Fibroblast of lung (primary cell): ENCODE results near the gene WDR20. TPM values are rescaled to one million over a fixed set of nuclear protein-coding genes. Genes with fewer than 3 reads are reported as not detected.

Experiments used
- DNase-seq, 2 donors: peaks; one replicate each; pipeline versions ENCODE4 v3.0.0 to v3.0.0-alpha.2; 2010; ENCODE audit warnings: low read depth in 2 of 2
- H2AFZ ChIP-seq: 2 replicates; pipeline ENCODE4 v1.5.1; 2012; ENCODE audit warnings: low read length, control low read depth, inconsistent platforms
- H3K27ac ChIP-seq: 2 replicates; pipeline ENCODE4 v1.5.1; 2011; ENCODE audit warnings: low read length, control low read depth; ENCODE audit not compliant: insufficient read depth
- H3K27me3 ChIP-seq: 2 replicates; pipeline ENCODE4 v1.5.1; 2011; ENCODE audit warnings: mild to moderate bottlenecking, low read length; ENCODE audit not compliant: control insufficient read depth, insufficient read depth
- H3K36me3 ChIP-seq: 2 replicates; pipeline ENCODE4 v1.5.1; 2011; ENCODE audit warnings: low read length; ENCODE audit not compliant: control insufficient read depth, insufficient read depth
- H3K4me1 ChIP-seq: 2 replicates; pipeline ENCODE4 v1.5.1; 2011; ENCODE audit warnings: low read length; ENCODE audit not compliant: control insufficient read depth, insufficient read depth; ENCODE audit errors: extremely low read depth
- H3K4me2 ChIP-seq: 2 replicates; pipeline ENCODE4 v1.5.1; 2011; ENCODE audit warnings: low read length, control low read depth; ENCODE audit not compliant: insufficient read depth; ENCODE audit errors: extremely low read depth
- H3K4me3 ChIP-seq, 4 experiments: fragments of 200-600 bp in 1 of 4; sonication (generic) in 1 of 4; replicated peaks in 1 of 4; 2 replicates each; pipeline ENCODE4 v1.5.1; 2011 to 2016; ENCODE audit warnings: low read length in 4 of 4, low read depth in 3 of 4, mild to moderate bottlenecking in 3 of 4, control low read depth in 2 of 4, inconsistent platforms in 1 of 4, mixed read lengths in 1 of 4; ENCODE audit not compliant: insufficient read depth in 1 of 4; ENCODE audit errors: control extremely low read depth in 1 of 4
- H3K79me2 ChIP-seq: 2 replicates; pipeline ENCODE4 v1.5.1; 2012; ENCODE audit warnings: mild to moderate bottlenecking, low read length, inconsistent platforms; ENCODE audit not compliant: control insufficient read depth, insufficient read depth
- H3K9ac ChIP-seq: 2 replicates; pipeline ENCODE4 v1.5.1; 2011; ENCODE audit warnings: mild to moderate bottlenecking, low read length, control low read depth; ENCODE audit not compliant: insufficient read depth
- H3K9me3 ChIP-seq: 2 replicates; pipeline ENCODE4 v1.5.1; 2012; ENCODE audit warnings: low read depth, low read length; ENCODE audit not compliant: control insufficient read depth, insufficient read depth
- H4K20me1 ChIP-seq: 2 replicates; pipeline ENCODE4 v1.5.1; 2011; ENCODE audit warnings: low read length; ENCODE audit not compliant: control insufficient read depth, insufficient read depth; ENCODE audit errors: extremely low read depth
- EZH2 ChIP-seq: IDR thresholded peaks from 2 replicates; pipeline ENCODE4 v1.5.1; 2012; ENCODE audit warnings: low read length, control low read depth, mild to moderate bottlenecking; ENCODE audit errors: missing control alignments
- polyA plus RNA-seq, 2 donors: library from polyadenylated mRNA; depleted of rRNA in 1 of 2; stranded (reverse) in 1 of 2; unstranded in 1 of 2; fragments of >200 nt; gene quantifications; 2 replicates each; pipeline ENCODE4 v1.2.1, GENCODE V29; 2011 to 2012; ENCODE audit warnings: missing spikeins in 1 of 2
- total RNA-seq: library from RNA; depleted of rRNA; stranded (reverse); fragments of >200 nt; gene quantifications from 2 replicates; pipeline ENCODE4 v1.2.1, GENCODE V29; 2014
- TF ChIP-seq, protein P1 (sequence below), 2 donors: IDR thresholded peaks in 1 of 2; conservative IDR thresholded peaks in 1 of 2; 1 replicate in 1 of 2; 2 replicates in 1 of 2; pipeline ENCODE4 v1.5.1; 2011 to 2012; ENCODE audit warnings: low read length in 2 of 2, control low read depth in 1 of 2, inconsistent platforms in 1 of 2, low read depth in 1 of 2, mild to moderate bottlenecking in 1 of 2

WDR20 gene
- total and polyA plus RNA-seq, 2 donors (not counting 1 experiment from before 2014, with no cell fraction given) = 17.2 to 17.8 TPM

DNA sequence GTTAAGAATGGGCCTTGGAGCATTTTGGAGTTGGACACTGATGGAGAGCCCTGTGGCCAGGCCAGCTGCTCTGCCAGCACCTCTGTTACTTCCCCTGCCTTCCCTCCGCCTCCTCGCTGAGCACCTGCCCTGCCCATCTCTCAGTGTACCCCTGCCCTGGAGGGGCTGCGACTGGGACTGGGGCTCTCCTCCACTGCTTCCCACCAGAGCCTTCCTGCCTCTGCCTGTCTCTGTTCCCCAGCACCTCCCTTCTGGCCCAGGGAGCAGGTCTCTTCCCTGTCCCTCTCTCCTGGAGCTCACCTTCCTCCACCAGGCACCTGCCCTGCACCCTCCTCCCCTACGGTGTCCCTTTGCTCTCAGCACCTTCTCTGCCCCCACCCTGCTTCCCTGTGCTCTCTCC lies 62.1 kb downstream of the WDR20 start:
- TF ChIP-seq, protein P1, sequence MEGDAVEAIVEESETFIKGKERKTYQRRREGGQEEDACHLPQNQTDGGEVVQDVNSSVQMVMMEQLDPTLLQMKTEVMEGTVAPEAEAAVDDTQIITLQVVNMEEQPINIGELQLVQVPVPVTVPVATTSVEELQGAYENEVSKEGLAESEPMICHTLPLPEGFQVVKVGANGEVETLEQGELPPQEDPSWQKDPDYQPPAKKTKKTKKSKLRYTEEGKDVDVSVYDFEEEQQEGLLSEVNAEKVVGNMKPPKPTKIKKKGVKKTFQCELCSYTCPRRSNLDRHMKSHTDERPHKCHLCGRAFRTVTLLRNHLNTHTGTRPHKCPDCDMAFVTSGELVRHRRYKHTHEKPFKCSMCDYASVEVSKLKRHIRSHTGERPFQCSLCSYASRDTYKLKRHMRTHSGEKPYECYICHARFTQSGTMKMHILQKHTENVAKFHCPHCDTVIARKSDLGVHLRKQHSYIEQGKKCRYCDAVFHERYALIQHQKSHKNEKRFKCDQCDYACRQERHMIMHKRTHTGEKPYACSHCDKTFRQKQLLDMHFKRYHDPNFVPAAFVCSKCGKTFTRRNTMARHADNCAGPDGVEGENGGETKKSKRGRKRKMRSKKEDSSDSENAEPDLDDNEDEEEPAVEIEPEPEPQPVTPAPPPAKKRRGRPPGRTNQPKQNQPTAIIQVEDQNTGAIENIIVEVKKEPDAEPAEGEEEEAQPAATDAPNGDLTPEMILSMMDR (conservative IDR thresholded peaks at IDR 0.05 in 1 of 2, IDR thresholded peaks at IDR 0.05 in 1 of 2; ENCODE audit: low read depth in 1 of 2, low read length in 2 of 2) = no peak
- no peak for TF ChIP-seq EZH2
- H3K9ac ChIP-seq = no peak overlapping the region
- H3K4me2 ChIP-seq = no peak overlapping the region
- no peaks in the 10 kb centered on the region for H3K36me3 ChIP-seq
- H4K20me1 ChIP-seq = no peaks in the 10 kb centered on the region
- no peak overlapping the region for H2AFZ ChIP-seq
- no peak for DNase-seq
- no peaks in the 10 kb centered on the region for H3K79me2 ChIP-seq
- no peaks in the 10 kb centered on the region for H3K4me1 ChIP-seq
- no peaks in the 10 kb centered on the region for H3K27me3 ChIP-seq
- H3K27ac ChIP-seq = no peak overlapping the region
- H3K9me3 ChIP-seq = no peaks in the 10 kb centered on the region
- H3K4me3 ChIP-seq = no peak overlapping the region

DNA sequence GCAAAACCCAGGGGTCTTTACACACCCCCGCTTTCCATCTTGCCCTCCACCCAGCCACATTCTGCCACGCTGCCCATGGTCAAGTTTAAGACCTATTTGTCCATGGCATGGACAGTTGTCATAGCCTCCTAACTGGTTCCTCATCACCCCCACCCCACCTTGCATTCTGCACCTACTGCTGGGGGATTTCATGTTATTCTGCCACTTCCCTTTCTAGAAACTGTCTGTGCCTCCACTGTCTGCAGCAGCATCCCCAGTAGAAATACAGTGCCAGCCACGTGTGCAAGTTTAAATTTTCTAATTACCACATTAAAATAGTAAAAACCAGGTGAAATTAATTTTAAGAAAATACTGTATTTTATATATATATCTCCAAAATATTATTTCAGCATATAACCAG lies 63.2 kb downstream of the WDR20 start:
- TF ChIP-seq, protein P1 (conservative IDR thresholded peaks at IDR 0.05 in 1 of 2, IDR thresholded peaks at IDR 0.05 in 1 of 2; ENCODE audit: low read depth in 1 of 2, low read length in 2 of 2) = no peak
- no peak for TF ChIP-seq EZH2
- Histone ChIP-seq H3K4me1 (no peaks in the 10 kb centered on the region), H3K4me2 (no peak overlapping the region), H3K27me3 (no peaks in the 10 kb centered on the region), H2AFZ (no peak overlapping the region), H3K9ac (no peak overlapping the region), H3K4me3 (no peak overlapping the region), H3K36me3 (no peaks in the 10 kb centered on the region), H3K27ac (no peak overlapping the region), H3K9me3 (no peaks in the 10 kb centered on the region), H3K79me2 (no peaks in the 10 kb centered on the region), H4K20me1 (no peaks in the 10 kb centered on the region)
- DNase-seq = no peak

DNA sequence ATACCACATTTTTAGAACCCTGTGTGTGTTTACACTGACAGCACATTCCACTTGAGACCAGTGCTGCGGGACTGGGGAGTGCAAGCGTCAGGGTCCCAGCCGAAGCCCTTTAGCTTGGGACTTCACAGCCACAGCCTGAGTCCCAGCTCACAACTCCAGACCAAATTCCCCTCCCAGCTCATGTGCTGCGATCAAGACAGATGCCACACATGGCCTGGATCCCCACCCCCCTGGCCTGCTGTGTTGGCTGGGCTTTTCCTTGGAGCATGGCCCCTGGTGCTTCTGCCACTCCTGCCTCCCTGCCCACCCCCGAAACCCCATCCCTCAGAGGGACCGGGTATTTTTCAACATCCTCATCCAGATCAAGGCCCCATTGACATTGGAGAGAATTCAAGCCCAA lies 63.7 kb downstream of the WDR20 start:
- H3K79me2 ChIP-seq = no peaks in the 10 kb centered on the region

More for the DNA sequence above, 63.7 kb downstream of the WDR20 start:
- no peak for DNase-seq
- Histone ChIP-seq H3K27ac (no peak overlapping the region), H3K4me3 (no peak overlapping the region), H2AFZ (no peak overlapping the region), H3K27me3 (no peaks in the 10 kb centered on the region), H3K9ac (no peak overlapping the region), H3K4me1 (no peaks in the 10 kb centered on the region), H4K20me1 (no peaks in the 10 kb centered on the region), H3K4me2 (no peak overlapping the region), H3K36me3 (no peaks in the 10 kb centered on the region), H3K9me3 (no peaks in the 10 kb centered on the region)
- no peak for TF ChIP-seq EZH2
- TF ChIP-seq, protein P1 (conservative IDR thresholded peaks at IDR 0.05 in 1 of 2, IDR thresholded peaks at IDR 0.05 in 1 of 2; ENCODE audit: low read depth in 1 of 2, low read length in 2 of 2) = no peak
